Rectal smooth muscle tissue (tissue), 1 donor: Measurements from ENCODE around the gene CH25H.
"Not testable (repeated sequence)": the region's sequence is repeated elsewhere in the genome, so short reads cannot be mapped to it uniquely, and the experiment has no call there.

ENCODE experiments used
- H3K27ac ChIP-seq: one replicate; pipeline ENCODE4 v1.7.0; 2013; ENCODE audit warnings: low read depth, low read length, inconsistent platforms
- H3K27me3 ChIP-seq: one replicate; pipeline ENCODE4 v1.7.0; 2013; ENCODE audit warnings: low read length; ENCODE audit not compliant: control insufficient read depth, insufficient read depth
- H3K36me3 ChIP-seq: one replicate; pipeline ENCODE4 v1.7.0; 2013; ENCODE audit warnings: low read length; ENCODE audit not compliant: control insufficient read depth, insufficient read depth
- H3K4me1 ChIP-seq: one replicate; pipeline ENCODE4 v1.7.0; 2013; ENCODE audit warnings: low read length; ENCODE audit not compliant: control insufficient read depth, insufficient read depth
- H3K4me3 ChIP-seq: one replicate; pipeline ENCODE4 v1.7.0; 2013; ENCODE audit warnings: low read length
- H3K9ac ChIP-seq: one replicate; pipeline ENCODE4 v1.7.0; 2013; ENCODE audit warnings: low read length

The CH25H gene

GRCh38 chr10:89207181-89207800 is at the start of gene CH25H:
Gene CH25H (minus strand): TSS chr10:89207317. CDS start chr10:89207292, 25 bp downstream.
- peak within 1 kb of the TSS; percentile 11 for H3K9ac ChIP-seq
- no peaks in the 10 kb centered on the region for H3K36me3 ChIP-seq
- H3K4me1 ChIP-seq, result peaks cover 7% of the 10 kb centered on the region
- H3K27me3 ChIP-seq, result peaks cover 11% of the 10 kb centered on the region
- peak within 1 kb of the TSS; percentile 47 for H3K27ac ChIP-seq
- H3K4me3 ChIP-seq, result peak within 1 kb of the TSS; percentile 81

DNA sequence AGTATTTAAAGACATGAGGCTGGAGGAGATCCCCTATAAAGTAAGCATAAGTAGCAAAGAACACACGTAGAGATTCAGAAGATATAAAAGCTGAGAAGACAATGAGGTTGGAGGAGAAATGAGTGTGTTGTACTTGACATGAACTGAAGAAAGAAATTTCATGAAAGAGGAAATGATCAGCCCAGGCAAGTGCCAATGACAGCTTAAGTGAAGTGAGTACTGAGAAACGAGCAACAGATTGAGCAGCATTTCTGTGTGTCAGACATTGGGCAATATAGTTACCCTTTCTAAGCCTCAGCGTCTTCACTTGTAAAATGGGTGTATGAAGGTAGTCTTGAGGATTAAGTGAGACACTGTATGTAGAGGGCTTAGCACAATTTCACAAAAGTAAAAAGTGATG is 49.2 kb upstream of the CH25H start:
- Histone ChIP-seq H3K27ac (no peak overlapping the region), H3K27me3 (no peaks in the 10 kb centered on the region), H3K4me1 (peaks cover 4% of the 10 kb centered on the region), H3K36me3 (no peaks in the 10 kb centered on the region), H3K4me3 (no peak overlapping the region), H3K9ac (no peak overlapping the region)

DNA sequence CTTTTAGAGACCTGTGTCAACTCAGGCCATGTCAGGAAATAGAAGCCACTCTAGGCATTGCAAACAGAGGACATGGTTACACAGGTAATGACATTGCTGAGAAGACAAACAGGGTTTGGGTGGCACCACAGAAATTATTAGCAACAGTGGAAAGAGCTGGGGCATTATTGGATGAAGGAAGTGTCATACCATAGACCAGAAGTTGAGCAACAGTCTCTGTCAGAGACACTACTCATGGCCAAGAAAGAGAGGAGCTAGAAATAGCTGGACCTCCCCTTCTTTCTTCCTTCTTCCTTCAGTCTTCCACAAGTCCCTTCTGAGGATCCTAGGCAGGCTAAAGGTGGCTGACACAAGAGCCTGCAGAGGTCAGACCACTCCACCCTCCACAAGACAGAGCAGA is 48.7 kb upstream of the CH25H start:
- Histone ChIP-seq H3K36me3 (no peaks in the 10 kb centered on the region), H3K27me3 (no peaks in the 10 kb centered on the region), H3K4me1 (peaks cover 4% of the 10 kb centered on the region), H3K4me3 (no peak overlapping the region), H3K27ac (no peak overlapping the region), H3K9ac (no peak overlapping the region)

- not testable (repeated sequence) for H3K27me3 ChIP-seq, H3K4me3 ChIP-seq, H3K4me1 ChIP-seq, H3K9ac ChIP-seq, H3K27ac ChIP-seq, H3K36me3 ChIP-seq
These were observed 48.0 kb upstream of the CH25H start for GRCh38 chr10:89255091-89255579.

- no peak overlapping the region for H3K4me3 ChIP-seq
- H3K4me1 ChIP-seq, result no peaks in the 10 kb centered on the region
- no peaks in the 10 kb centered on the region for H3K27me3 ChIP-seq
- H3K27ac ChIP-seq, result no peak overlapping the region
- no peaks in the 10 kb centered on the region for H3K36me3 ChIP-seq
- no peak overlapping the region for H3K9ac ChIP-seq
These were observed 45.1 kb upstream of the CH25H start for GRCh38 chr10:89252225-89252585.

- peak within 1 kb of the TSS; percentile 66 for H3K9ac ChIP-seq
- H3K4me1 ChIP-seq, result no peaks in the 10 kb centered on the region
- H3K36me3 ChIP-seq, result no peaks in the 10 kb centered on the region
These were observed 44.5 kb upstream of the CH25H start, which contains the start of gene LIPA for GRCh38 chr10:89251409-89252224. Gene LIPA (minus strand): TSS chr10:89251775. CDS start chr10:89247648, 4,127 bp downstream.

GRCh38 chr10:89250865-89251408 is 43.8 kb upstream of the CH25H start:
- Histone ChIP-seq H3K36me3 (no peaks in the 10 kb centered on the region), H3K9ac (no peak overlapping the region), H3K27ac (peak overlapping the region; percentile 61), H3K4me3 (peak overlapping the region; percentile 89), H3K4me1 (no peaks in the 10 kb centered on the region), H3K27me3 (no peaks in the 10 kb centered on the region)

More at GRCh38 chr10:89251409-89252224, 44.5 kb upstream of the CH25H start, which contains the start of gene LIPA:
- Histone ChIP-seq H3K27ac (peak within 1 kb of the TSS; percentile 61), H3K4me3 (peak within 1 kb of the TSS; percentile 89), H3K27me3 (no peaks in the 10 kb centered on the region)

- no peak overlapping the region for H3K27ac ChIP-seq
- H3K4me1 ChIP-seq, result no peaks in the 10 kb centered on the region
- H3K9ac ChIP-seq, result no peak overlapping the region
- no peak overlapping the region for H3K4me3 ChIP-seq
- no peaks in the 10 kb centered on the region for H3K36me3 ChIP-seq
- no peaks in the 10 kb centered on the region for H3K27me3 ChIP-seq
These were observed 41.9 kb upstream of the CH25H start for GRCh38 chr10:89248990-89249389.

DNA sequence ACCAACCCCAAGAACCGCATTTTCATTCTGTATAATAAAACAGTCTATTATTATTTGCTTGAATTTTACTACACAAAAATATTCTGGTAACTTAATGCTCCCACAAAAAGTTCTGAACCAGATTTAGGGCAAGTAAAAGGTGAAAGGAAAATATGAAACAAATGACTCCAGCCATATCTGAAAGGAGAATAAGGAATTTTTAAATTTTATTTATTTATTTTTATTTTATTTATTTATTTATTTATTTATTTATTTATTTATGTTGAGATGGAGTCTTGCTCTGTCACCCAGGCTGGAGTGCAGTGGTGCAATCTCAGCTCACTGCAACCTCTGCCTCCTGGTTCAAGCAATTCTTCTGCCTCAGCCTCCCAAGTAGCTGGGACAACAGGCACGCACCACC is 40.5 kb upstream of the CH25H start:
- not testable (repeated sequence) for H3K9ac ChIP-seq, H3K4me3 ChIP-seq, H3K27me3 ChIP-seq, H3K27ac ChIP-seq, H3K36me3 ChIP-seq, H3K4me1 ChIP-seq

GRCh38 chr10:89245802-89246201 is 38.7 kb upstream of the CH25H start:
- H3K4me3 ChIP-seq, result no peak overlapping the region
- H3K36me3 ChIP-seq, result no peaks in the 10 kb centered on the region
- no peaks in the 10 kb centered on the region for H3K27me3 ChIP-seq
- no peak overlapping the region for H3K27ac ChIP-seq
- no peak overlapping the region for H3K9ac ChIP-seq
- H3K4me1 ChIP-seq, result no peaks in the 10 kb centered on the region

DNA sequence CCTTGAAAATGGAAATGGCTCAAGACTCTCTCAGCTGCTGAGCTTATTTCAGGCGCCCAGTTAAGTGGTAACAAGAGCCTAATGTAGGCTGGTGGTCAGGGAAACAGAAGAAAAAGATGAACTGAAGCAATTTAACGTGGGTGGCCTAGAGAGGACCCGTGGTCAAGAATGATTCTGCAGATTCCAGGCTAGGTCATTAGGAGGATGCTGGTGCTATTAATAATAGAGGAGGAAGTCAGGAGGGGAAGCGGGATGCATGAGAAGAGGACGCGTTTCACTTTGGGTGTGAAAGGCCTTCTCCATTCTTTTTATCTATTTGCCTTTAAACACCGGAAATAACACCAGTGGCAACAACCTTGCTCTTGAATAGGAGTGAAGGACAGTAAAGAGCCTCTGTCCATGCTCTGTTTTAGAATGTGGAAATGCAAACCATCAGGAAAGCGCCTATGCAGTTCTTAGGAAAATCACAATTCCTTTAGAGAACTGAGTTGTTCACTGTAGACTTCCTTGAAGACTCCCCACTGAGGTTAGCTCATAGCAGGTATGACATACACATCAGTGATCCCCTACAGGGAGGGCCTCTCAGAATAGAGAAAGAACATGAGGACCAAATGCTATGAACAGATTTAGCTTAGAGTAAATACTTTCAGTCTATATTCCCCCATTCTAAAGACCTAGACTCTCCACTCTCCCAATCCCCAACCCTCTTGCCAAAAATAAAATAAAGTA is 35.9 kb upstream of the CH25H start:
- no peaks in the 10 kb centered on the region for H3K27me3 ChIP-seq
- no peaks in the 10 kb centered on the region for H3K4me1 ChIP-seq
- no peak overlapping the region for H3K27ac ChIP-seq
- no peak overlapping the region for H3K4me3 ChIP-seq
- no peak overlapping the region for H3K9ac ChIP-seq
- H3K36me3 ChIP-seq, result no peaks in the 10 kb centered on the region

DNA sequence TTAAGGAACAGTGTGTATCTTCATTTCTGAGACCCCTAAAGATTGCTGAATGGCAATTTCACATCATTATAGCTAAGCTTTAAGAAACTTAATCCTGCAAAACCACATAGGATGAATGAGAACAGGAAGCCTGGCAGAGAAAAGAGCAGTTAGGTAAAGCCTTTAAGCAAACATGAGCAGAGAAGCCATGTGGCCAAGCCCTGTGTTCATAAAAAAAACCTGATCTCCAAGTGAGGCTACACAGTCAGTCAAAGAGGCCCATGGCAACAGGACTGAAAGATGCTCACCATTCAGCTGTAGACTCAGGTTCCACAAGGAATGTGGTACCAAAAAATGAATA is 35.2 kb upstream of the CH25H start:
- Histone ChIP-seq H3K36me3 (no peaks in the 10 kb centered on the region), H3K4me3 (no peak overlapping the region), H3K27me3 (no peaks in the 10 kb centered on the region), H3K27ac (no peak overlapping the region), H3K9ac (no peak overlapping the region), H3K4me1 (no peaks in the 10 kb centered on the region)
